NCI-H524 treated with DMSO at 0.1 percent for 48 hours (cell line): ENCODE results near the gene RNMT.
"Not testable (repeated sequence)": the region's sequence is repeated elsewhere in the genome, so short reads cannot be mapped to it uniquely, and the experiment has no call there.

Source experiments
- DNase-seq: peaks from one replicate; lab custom pipeline; 2025; lab: John Stamatoyannopoulos, UW

RNMT gene

GRCh38 chr18:13726232-13726971 lies at the start of gene RNMT, which contains the start of gene FAM210A:
Gene RNMT, plus strand, starts transcription at chr18:13726673. Its CDS starts 4,845 bp downstream, at chr18:13731518.
Gene FAM210A, minus strand, starts transcription at chr18:13726558. Its CDS starts 44,481 bp downstream, at chr18:13682077.
- peak; percentile 70 for DNase-seq

GRCh38 chr18:13677350-13677749 lies 49.1 kb upstream of the RNMT start:
- not testable (repeated sequence) for DNase-seq

GRCh38 chr18:13680612-13681011 lies 45.9 kb upstream of the RNMT start:
- DNase-seq, result no peak

- DNase-seq, result no peak
Observed at GRCh38 chr18:13681701-13682100, 44.8 kb upstream of the RNMT start.

GRCh38 chr18:13684546-13684945 lies 41.9 kb upstream of the RNMT start:
- no peak for DNase-seq

GRCh38 chr18:13688191-13689136 lies 38.0 kb upstream of the RNMT start:
- no peak for DNase-seq

- not testable (repeated sequence) for DNase-seq
Observed at GRCh38 chr18:13690060-13690459, 36.4 kb upstream of the RNMT start.

- DNase-seq, result not testable (repeated sequence)
Observed at GRCh38 chr18:13695337-13695736, 31.1 kb upstream of the RNMT start.

GRCh38 chr18:13696961-13697360 lies 29.5 kb upstream of the RNMT start:
- no peak for DNase-seq

GRCh38 chr18:13700153-13700552 lies 26.3 kb upstream of the RNMT start:
- DNase-seq, result no peak

- no peak for DNase-seq
Observed at GRCh38 chr18:13703899-13704298, 22.6 kb upstream of the RNMT start.

- DNase-seq, result no peak
Observed at GRCh38 chr18:13710414-13710831, 16.1 kb upstream of the RNMT start.

GRCh38 chr18:13712400-13713131 lies 13.9 kb upstream of the RNMT start:
- no peak for DNase-seq

GRCh38 chr18:13713455-13714055 lies 12.9 kb upstream of the RNMT start:
- DNase-seq, result no peak

- DNase-seq, result no peak
Observed at GRCh38 chr18:13715330-13715729, 11.1 kb upstream of the RNMT start.

- peak; percentile 97 for DNase-seq
Observed at GRCh38 chr18:13716916-13717315, 9.6 kb upstream of the RNMT start.

- DNase-seq, result peak; percentile 22
Observed at GRCh38 chr18:13720123-13720522, 6.3 kb upstream of the RNMT start.

- peak; percentile 56 for DNase-seq
Observed at GRCh38 chr18:13720847-13721246, 5.6 kb upstream of the RNMT start.

GRCh38 chr18:13725566-13726231 lies 774 bp upstream of the RNMT start:
- DNase-seq, result no peak

- DNase-seq, result no peak
Observed at GRCh38 chr18:13726972-13727331, 479 bp downstream of the RNMT start.

- DNase-seq, result no peak
Observed at GRCh38 chr18:13730481-13730880, 4.0 kb downstream of the RNMT start.
